ENCODE measurements around the gene TIAM1. TPM values are rescaled to one million over a fixed set of nuclear protein-coding genes. Genes with fewer than 3 reads are reported as not detected.

The TIAM1 gene
- total RNA-seq, 1 experiment from 2014 or later = 3.7 TPM

DNA sequence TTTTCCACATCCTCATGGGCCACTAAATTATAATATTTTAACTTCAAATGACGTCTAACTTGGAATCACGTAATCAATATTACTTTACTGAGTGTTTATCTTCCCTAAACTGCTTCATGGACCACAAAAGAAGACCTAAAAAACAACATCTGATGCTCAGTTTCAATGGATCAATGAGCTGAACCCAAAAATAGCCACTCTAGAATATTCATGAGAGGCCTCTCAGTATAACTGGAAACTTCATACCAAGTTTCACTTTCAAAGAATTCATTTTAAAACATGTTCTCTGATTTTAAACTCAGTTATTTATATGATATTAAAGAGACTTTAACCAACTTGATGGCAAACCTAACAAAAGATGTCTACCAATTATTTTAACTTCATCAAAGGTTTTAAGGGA, 23.7 kb upstream of the TIAM1 start:
- ChIA-PET CTCF (no interaction called here), POLR2A (no interaction called here)
- Histone ChIP-seq H3K27ac (ENCODE audit: low read length) (no peak overlapping the region), H3K4me1 (ENCODE audit: control insufficient read depth, insufficient read depth, low read length) (no peaks in the 10 kb centered on the region), H3K9me3 (ENCODE audit: control insufficient read depth, insufficient read depth, low read depth, low read length) (no peaks in the 10 kb centered on the region), H3K27me3 (ENCODE audit: control insufficient read depth, insufficient read depth, low read length) (no peaks in the 10 kb centered on the region), H3K36me3 (ENCODE audit: control insufficient read depth, insufficient read depth, low read length) (no peaks in the 10 kb centered on the region), H3K4me3 (ENCODE audit: low read depth in 2 of 2, low read length in 2 of 2) (no peak overlapping the region)
- intact Hi-C loops (cut with micrococcal nuclease; ENCODE audit: unreplicated experiment) = no loop called here
- DNase-seq (ENCODE audit: low read depth, low spot score) (no peak), ATAC-seq (no peak)
- in situ Hi-C loops (cut with HindIII; ENCODE audit: low pct_unique_long_range_greater_than_20kb, low sequenced_read_pairs) = no loop called here
- no TSS peak for BruUV-seq (replicated peaks)
- no peak for TF ChIP-seq POLR2AphosphoS5 (IDR thresholded peaks at IDR 0.05; ENCODE audit: low read depth, low read length)
- TF ChIP-seq CTCF (IDR thresholded peaks at IDR 0.05) = no peak
- TF ChIP-seq, protein P1, sequence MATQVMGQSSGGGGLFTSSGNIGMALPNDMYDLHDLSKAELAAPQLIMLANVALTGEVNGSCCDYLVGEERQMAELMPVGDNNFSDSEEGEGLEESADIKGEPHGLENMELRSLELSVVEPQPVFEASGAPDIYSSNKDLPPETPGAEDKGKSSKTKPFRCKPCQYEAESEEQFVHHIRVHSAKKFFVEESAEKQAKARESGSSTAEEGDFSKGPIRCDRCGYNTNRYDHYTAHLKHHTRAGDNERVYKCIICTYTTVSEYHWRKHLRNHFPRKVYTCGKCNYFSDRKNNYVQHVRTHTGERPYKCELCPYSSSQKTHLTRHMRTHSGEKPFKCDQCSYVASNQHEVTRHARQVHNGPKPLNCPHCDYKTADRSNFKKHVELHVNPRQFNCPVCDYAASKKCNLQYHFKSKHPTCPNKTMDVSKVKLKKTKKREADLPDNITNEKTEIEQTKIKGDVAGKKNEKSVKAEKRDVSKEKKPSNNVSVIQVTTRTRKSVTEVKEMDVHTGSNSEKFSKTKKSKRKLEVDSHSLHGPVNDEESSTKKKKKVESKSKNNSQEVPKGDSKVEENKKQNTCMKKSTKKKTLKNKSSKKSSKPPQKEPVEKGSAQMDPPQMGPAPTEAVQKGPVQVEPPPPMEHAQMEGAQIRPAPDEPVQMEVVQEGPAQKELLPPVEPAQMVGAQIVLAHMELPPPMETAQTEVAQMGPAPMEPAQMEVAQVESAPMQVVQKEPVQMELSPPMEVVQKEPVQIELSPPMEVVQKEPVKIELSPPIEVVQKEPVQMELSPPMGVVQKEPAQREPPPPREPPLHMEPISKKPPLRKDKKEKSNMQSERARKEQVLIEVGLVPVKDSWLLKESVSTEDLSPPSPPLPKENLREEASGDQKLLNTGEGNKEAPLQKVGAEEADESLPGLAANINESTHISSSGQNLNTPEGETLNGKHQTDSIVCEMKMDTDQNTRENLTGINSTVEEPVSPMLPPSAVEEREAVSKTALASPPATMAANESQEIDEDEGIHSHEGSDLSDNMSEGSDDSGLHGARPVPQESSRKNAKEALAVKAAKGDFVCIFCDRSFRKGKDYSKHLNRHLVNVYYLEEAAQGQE (IDR thresholded peaks at IDR 0.05; ENCODE audit: insufficient read depth in 1 of 2, low read depth in 2 of 2, low read length in 1 of 2) = no peak
- no peak for TF ChIP-seq SIN3A (IDR thresholded peaks at IDR 0.05; ENCODE audit: borderline replicate concordance, insufficient read depth, low read depth, low read length)
- TF ChIP-seq TCF7L2 (IDR thresholded peaks at IDR 0.05; ENCODE audit: low read depth, low read length) = no peak

- H3K27me3 ChIP-seq (ENCODE audit: control insufficient read depth, insufficient read depth, low read length) = no peaks in the 10 kb centered on the region
- TF ChIP-seq CTCF (IDR thresholded peaks at IDR 0.05) (no peak), POLR2AphosphoS5 (IDR thresholded peaks at IDR 0.05; ENCODE audit: low read depth, low read length) (no peak), SIN3A (IDR thresholded peaks at IDR 0.05; ENCODE audit: borderline replicate concordance, insufficient read depth, low read depth, low read length) (no peak), TCF7L2 (IDR thresholded peaks at IDR 0.05; ENCODE audit: low read depth, low read length) (no peak)
- TF ChIP-seq, protein P1 (IDR thresholded peaks at IDR 0.05; ENCODE audit: insufficient read depth in 1 of 2, low read depth in 2 of 2, low read length in 1 of 2) = no peak
- H3K9me3 ChIP-seq (ENCODE audit: control insufficient read depth, insufficient read depth, low read depth, low read length) = no peaks in the 10 kb centered on the region
- no TSS peak for BruUV-seq (replicated peaks)
- no peak overlapping the region for H3K4me3 ChIP-seq (ENCODE audit: low read depth in 2 of 2, low read length in 2 of 2)
- ChIA-PET CTCF (no interaction called here), POLR2A (no interaction called here)
- no peak overlapping the region for H3K27ac ChIP-seq (ENCODE audit: low read length)
- peak; percentile 74 for ATAC-seq
- intact Hi-C loops (cut with micrococcal nuclease; ENCODE audit: unreplicated experiment) (no loop called here), in situ Hi-C loops (cut with HindIII; ENCODE audit: low pct_unique_long_range_greater_than_20kb, low sequenced_read_pairs) (no loop called here)
- peak; percentile 69 for DNase-seq (ENCODE audit: low read depth, low spot score)
- H3K4me1 ChIP-seq (ENCODE audit: control insufficient read depth, insufficient read depth, low read length) = no peaks in the 10 kb centered on the region
- H3K36me3 ChIP-seq (ENCODE audit: control insufficient read depth, insufficient read depth, low read length) = no peaks in the 10 kb centered on the region
These were observed 22.8 kb upstream of the TIAM1 start for GRCh38 chr21:31366825-31367224.
